ENCODE data around the gene DNASE1L2.

- TF ChIP-seq CTCF (IDR thresholded peaks at IDR 0.05; ENCODE audit: extremely low read depth in 1 of 2, insufficient read depth in 1 of 2, low read depth in 1 of 2, low read length in 2 of 2): no peak
- no peak for TF ChIP-seq EZH2 (IDR thresholded peaks at IDR 0.05; ENCODE audit: borderline replicate concordance, low read depth, low read length, severe bottlenecking)
- no peak for TF ChIP-seq POLR2A (IDR thresholded peaks at IDR 0.05; ENCODE audit: low read depth, low read length)
- no peak for TF ChIP-seq POLR2AphosphoS5 (IDR thresholded peaks at IDR 0.05; ENCODE audit: insufficient read depth, low read depth, low read length)
- no peak for TF ChIP-seq MAX (IDR thresholded peaks at IDR 0.05; ENCODE audit: insufficient read depth, insufficient read length)
- TF ChIP-seq FOS (IDR thresholded peaks at IDR 0.05; ENCODE audit: borderline replicate concordance, insufficient read depth, low read length): no peak
Measured at GRCh38 chr16:2282866-2283555, 46.8 kb downstream of the DNASE1L2 start.
